ENCODE data around the gene MEOX1.

GRCh38 chr17:43597624-43598356 lies 63.9 kb downstream of the MEOX1 start:
- no peak for TF ChIP-seq EGR1 (IDR thresholded peaks at IDR 0.05; ENCODE audit: borderline replicate concordance, low read depth, low read length)
- TF ChIP-seq MAX (IDR thresholded peaks at IDR 0.05): no peak
- TF ChIP-seq CTCF (IDR thresholded peaks at IDR 0.05; ENCODE audit: control extremely low read depth in 1 of 3, insufficient read depth in 1 of 3, low read depth in 1 of 3, low read length in 3 of 3): no peak
- TF ChIP-seq JUND (IDR thresholded peaks at IDR 0.05; ENCODE audit: low read length): no peak
- TF ChIP-seq RXRA (IDR thresholded peaks at IDR 0.05; ENCODE audit: insufficient read depth, low read depth, low read length): no peak
- no peak for TF ChIP-seq GABPA (IDR thresholded peaks at IDR 0.05; ENCODE audit: borderline replicate concordance, insufficient read depth, low read length)
- no peak for TF ChIP-seq EP300 (IDR thresholded peaks at IDR 0.05; ENCODE audit: borderline replicate concordance in 1 of 2, low read depth in 2 of 2, low read length in 2 of 2)
- no peak for TF ChIP-seq SP1 (IDR thresholded peaks at IDR 0.05; ENCODE audit: low read depth, low read length)
- no peak for TF ChIP-seq BRCA1 (IDR thresholded peaks at IDR 0.05; ENCODE audit: low read depth, low read length)
- no peak for TF ChIP-seq POLR2A (IDR thresholded peaks at IDR 0.05; ENCODE audit: control extremely low read depth in 1 of 2, low read depth in 2 of 2, low read length in 2 of 2)
- TF ChIP-seq HDAC6 (IDR thresholded peaks at IDR 0.05; ENCODE audit: low read depth, low read length): no peak
- no peak for TF ChIP-seq MAFK (IDR thresholded peaks at IDR 0.05; ENCODE audit: low read depth, low read length)
- TF ChIP-seq BACH1 (IDR thresholded peaks at IDR 0.05; ENCODE audit: low read length): no peak
- no peak for TF ChIP-seq ASH2L (IDR thresholded peaks at IDR 0.05; ENCODE audit: low read length)
